ENCODE results near the gene KLHDC7B.

Gene KLHDC7B

GRCh38 chr22:50523806-50524675 lies 21.7 kb upstream of the KLHDC7B start:
- TF ChIP-seq, protein P1, sequence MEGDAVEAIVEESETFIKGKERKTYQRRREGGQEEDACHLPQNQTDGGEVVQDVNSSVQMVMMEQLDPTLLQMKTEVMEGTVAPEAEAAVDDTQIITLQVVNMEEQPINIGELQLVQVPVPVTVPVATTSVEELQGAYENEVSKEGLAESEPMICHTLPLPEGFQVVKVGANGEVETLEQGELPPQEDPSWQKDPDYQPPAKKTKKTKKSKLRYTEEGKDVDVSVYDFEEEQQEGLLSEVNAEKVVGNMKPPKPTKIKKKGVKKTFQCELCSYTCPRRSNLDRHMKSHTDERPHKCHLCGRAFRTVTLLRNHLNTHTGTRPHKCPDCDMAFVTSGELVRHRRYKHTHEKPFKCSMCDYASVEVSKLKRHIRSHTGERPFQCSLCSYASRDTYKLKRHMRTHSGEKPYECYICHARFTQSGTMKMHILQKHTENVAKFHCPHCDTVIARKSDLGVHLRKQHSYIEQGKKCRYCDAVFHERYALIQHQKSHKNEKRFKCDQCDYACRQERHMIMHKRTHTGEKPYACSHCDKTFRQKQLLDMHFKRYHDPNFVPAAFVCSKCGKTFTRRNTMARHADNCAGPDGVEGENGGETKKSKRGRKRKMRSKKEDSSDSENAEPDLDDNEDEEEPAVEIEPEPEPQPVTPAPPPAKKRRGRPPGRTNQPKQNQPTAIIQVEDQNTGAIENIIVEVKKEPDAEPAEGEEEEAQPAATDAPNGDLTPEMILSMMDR (IDR thresholded peaks at IDR 0.05), result no peak
- Mint-ChIP-seq H3K9me3 (no peaks in the 10 kb centered on the region), H3K4me1 (peaks cover 23% of the 10 kb centered on the region), H3K36me3 (ENCODE audit: low read depth) (peaks cover 20% of the 10 kb centered on the region), H3K4me3 (peak overlapping the region; percentile 92), H3K27ac (peak overlapping the region; percentile 90), H3K27me3 (ENCODE audit: low read depth, poor library complexity) (peaks cover 19% of the 10 kb centered on the region)
- no peak for DNase-seq

DNA sequence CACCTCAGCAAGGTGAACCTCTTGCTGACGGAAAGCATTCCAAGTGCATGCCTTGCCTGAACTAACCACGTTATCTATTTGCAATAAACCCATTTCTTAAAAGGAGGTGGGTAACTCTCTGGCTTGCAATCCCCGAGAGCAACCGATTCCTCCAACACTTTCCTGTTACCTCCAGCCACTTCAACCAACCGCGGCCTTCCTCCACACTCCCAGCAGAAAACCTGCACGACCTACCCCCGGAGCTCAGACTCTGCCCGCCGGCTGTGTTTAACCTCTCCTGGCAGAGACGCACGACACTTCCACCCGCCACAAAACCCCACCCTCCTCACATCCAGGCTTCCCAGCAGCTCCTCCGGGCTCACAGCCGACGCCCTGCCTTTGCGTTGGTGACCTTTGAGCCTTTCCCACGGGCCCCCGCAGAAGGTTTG lies 21.0 kb upstream of the KLHDC7B start:
- H3K27me3 Mint-ChIP-seq (ENCODE audit: low read depth, poor library complexity), result peaks cover 26% of the 10 kb centered on the region
- no peak for DNase-seq
- peak overlapping the region; percentile 92 for H3K4me3 Mint-ChIP-seq
- H3K4me1 Mint-ChIP-seq, result peaks cover 23% of the 10 kb centered on the region
- peaks cover 15% of the 10 kb centered on the region for H3K36me3 Mint-ChIP-seq (ENCODE audit: low read depth)
- peak overlapping the region; percentile 90 for H3K27ac Mint-ChIP-seq
- TF ChIP-seq, protein P1 (IDR thresholded peaks at IDR 0.05), result no peak
- no peaks in the 10 kb centered on the region for H3K9me3 Mint-ChIP-seq

DNA sequence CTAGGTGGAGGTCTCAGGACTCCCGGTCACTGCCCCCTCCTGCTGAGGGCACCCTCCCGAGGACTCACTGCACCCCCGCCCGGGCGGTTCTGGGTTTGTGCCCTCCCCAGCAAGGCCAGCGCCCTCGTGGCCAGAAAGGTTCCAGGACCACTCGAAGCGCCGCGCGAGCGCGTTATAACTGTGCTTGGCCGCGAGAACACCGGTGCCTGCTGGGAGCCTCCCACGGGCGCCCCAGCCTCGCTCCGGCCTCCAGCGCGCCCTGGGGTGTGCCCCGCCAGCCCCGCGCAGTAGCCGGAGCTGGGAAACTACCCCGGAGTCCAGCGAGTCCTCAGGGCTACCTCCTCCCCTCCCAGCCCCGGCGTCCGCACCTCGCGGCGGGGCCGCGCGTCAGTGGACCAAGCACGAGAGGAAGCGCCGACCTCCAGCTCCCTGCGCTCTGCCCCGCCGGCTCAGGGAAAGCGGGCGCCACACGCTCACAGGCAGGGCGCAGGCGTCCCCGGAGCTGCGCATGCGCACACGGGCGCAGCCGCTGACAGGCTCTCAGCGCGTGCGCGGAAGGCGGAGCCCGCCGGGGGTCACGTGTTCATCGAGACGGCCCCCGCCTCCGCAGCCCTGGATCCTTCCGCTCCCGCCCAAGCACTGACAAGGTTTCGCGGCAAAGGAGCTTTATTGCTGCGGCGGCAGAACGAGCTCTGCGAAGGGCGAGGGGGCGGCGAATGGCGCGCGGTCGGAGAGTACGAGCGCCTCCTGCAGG lies 20.4 kb upstream of the KLHDC7B start, which contains the start of gene SCO2:
Gene SCO2 (minus strand): TSS at position 495 of the 754 bp plus-strand sequence. CDS start 1,187 bp downstream, outside the sequence.
- H3K4me3 Mint-ChIP-seq, result peak within 1 kb of the TSS; percentile 92
- TF ChIP-seq, protein P1 (IDR thresholded peaks at IDR 0.05), result peak; percentile 34
- H3K36me3 Mint-ChIP-seq (ENCODE audit: low read depth), result peaks cover 12% of the 10 kb centered on the region
- H3K4me1 Mint-ChIP-seq, result peaks cover 23% of the 10 kb centered on the region
- no peaks in the 10 kb centered on the region for H3K9me3 Mint-ChIP-seq
- peaks cover 28% of the 10 kb centered on the region for H3K27me3 Mint-ChIP-seq (ENCODE audit: low read depth, poor library complexity)
- H3K27ac Mint-ChIP-seq, result peak within 1 kb of the TSS; percentile 90
- peak; percentile 98 for DNase-seq

DNA sequence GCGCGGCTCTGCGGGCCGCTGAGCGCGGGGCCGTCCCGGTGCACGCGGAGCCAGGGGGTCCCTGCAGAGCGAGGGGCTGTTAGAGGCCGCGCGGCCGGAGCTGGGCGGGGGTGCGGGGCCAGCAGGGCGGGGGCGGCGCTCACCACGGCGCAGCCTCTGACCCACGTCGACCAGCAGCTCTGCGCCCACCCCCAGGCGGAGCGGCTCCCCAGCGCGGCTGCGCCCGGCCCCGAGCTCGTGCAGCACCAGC lies 19.9 kb upstream of the KLHDC7B start:
- Mint-ChIP-seq H3K4me3 (peak overlapping the region; percentile 92), H3K27me3 (ENCODE audit: low read depth, poor library complexity) (peaks cover 33% of the 10 kb centered on the region), H3K9me3 (no peaks in the 10 kb centered on the region), H3K4me1 (peaks cover 23% of the 10 kb centered on the region), H3K27ac (no peak overlapping the region), H3K36me3 (ENCODE audit: low read depth) (peaks cover 12% of the 10 kb centered on the region)
- TF ChIP-seq, protein P1 (IDR thresholded peaks at IDR 0.05), result no peak
- DNase-seq, result no peak

DNA sequence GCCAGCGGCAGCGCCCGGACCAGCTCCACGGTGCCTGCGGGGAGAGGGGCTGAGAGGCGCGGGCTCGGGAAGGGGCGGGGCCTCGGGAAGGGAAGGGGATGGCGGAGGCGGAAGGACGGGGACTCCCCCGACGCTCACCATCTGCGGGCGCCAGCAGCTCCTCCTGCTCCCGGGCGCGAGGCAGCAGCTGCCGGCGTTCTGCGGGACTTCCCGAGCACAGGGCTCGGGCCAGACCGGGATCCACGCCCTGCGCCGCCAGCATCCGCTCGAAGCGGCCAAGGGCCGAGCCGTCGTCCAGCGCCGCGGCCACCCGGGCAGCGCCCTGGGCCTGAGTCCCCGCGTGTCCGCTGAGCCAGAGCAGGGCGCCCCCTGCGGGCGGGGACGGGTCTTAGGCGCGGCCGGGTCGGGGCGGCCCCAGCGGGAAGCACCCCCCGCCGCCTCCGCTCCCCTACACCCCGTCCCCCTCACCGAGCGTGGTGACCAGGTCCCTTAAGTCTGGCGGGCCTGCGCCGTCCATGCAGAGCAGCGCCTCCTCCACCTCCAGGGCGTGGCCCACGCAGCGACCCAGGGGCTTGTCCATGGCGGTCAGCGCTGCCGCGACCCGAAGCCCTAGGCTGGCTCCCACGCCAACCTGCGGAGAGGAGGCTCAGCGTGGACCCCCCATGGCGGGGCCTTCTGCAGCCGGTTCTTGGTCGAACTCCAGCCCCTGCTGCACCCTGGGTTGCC lies 19.4 kb upstream of the KLHDC7B start:
- peak; percentile 84 for DNase-seq
- H3K4me1 Mint-ChIP-seq, result peaks cover 23% of the 10 kb centered on the region
- peaks cover 12% of the 10 kb centered on the region for H3K36me3 Mint-ChIP-seq (ENCODE audit: low read depth)
- H3K4me3 Mint-ChIP-seq, result peak overlapping the region; percentile 72
- no peak overlapping the region for H3K27ac Mint-ChIP-seq
- H3K9me3 Mint-ChIP-seq, result no peaks in the 10 kb centered on the region
- peaks cover 38% of the 10 kb centered on the region for H3K27me3 Mint-ChIP-seq (ENCODE audit: low read depth, poor library complexity)
- TF ChIP-seq, protein P1 (IDR thresholded peaks at IDR 0.05), result peak; percentile 51
